B cell (primary cell): ENCODE data around the gene SNED1. TPM values are rescaled to one million over a fixed set of nuclear protein-coding genes. Genes with fewer than 3 reads are reported as not detected.

Source experiments
- ATAC-seq: fragments of 200-7000 bp; cut with Tn5 transposase; one replicate; pipeline ENCODE4 v1.10.0; 2021; ENCODE audit warnings: low read depth, mild to moderate bottlenecking, moderate number of reproducible peaks, moderate library complexity
- CTCF ChIA-PET: fragments of 350-600 bp; sonication (Branson Sonifier 250); formaldehyde crosslinking; loops from one replicate; lab custom pipeline; 2021; ENCODE audit warnings: antibody characterized with exemption, inconsistent platforms; lab: Charles Lee
- POLR2A ChIA-PET: fragments of 350-600 bp; sonication (Branson Sonifier 250); formaldehyde crosslinking; loops from one replicate; lab custom pipeline; 2021; ENCODE audit warnings: antibody characterized with exemption; lab: Charles Lee
- DNase-seq: peaks from one replicate; pipeline ENCODE4 v3.0.0; 2013
- H2AFZ ChIP-seq: 2 replicates; pipeline ENCODE4 v1.6.1; 2012; ENCODE audit warnings: mild to moderate bottlenecking, low read depth, low read length; ENCODE audit not compliant: insufficient read depth, poor library complexity, severe bottlenecking
- H3K27ac ChIP-seq, 2 donors: 1 replicate in 1 of 2; 2 replicates in 1 of 2; pipeline ENCODE4 v1.5.1; 2012 to 2013; ENCODE audit warnings: low read length in 2 of 2, mild to moderate bottlenecking in 2 of 2, moderate library complexity in 1 of 2
- H3K27me3 ChIP-seq, 4 experiments: fragments of 200-600 bp in 1 of 4; sonication (generic) in 1 of 4; replicated peaks in 1 of 4; 1 replicate in 2 of 4; 2 replicates in 2 of 4; pipeline versions ENCODE4 v1.6.1 to v1.7.0; 2013 to 2016; ENCODE audit warnings: low read length in 3 of 4, mild to moderate bottlenecking in 2 of 4, mixed read lengths in 1 of 4, moderate library complexity in 1 of 4; ENCODE audit not compliant: insufficient read depth in 4 of 4, control insufficient read depth in 3 of 4; ENCODE audit errors: control extremely low read depth in 1 of 4
- H3K36me3 ChIP-seq, 2 experiments: replicated peaks in 1 of 2; 1 replicate in 1 of 2; 2 replicates in 1 of 2; pipeline versions ENCODE4 v1.6.1 to v1.7.1; 2013; ENCODE audit warnings: low read length in 1 of 2; ENCODE audit not compliant: insufficient read depth in 2 of 2, control insufficient read depth in 1 of 2; ENCODE audit errors: control extremely low read depth in 1 of 2, extremely low read depth in 1 of 2
- H3K4me1 ChIP-seq, 2 donors: fragments of 200-600 bp in 1 of 2; sonication (generic) in 1 of 2; 1 replicate in 1 of 2; 2 replicates in 1 of 2; pipeline versions ENCODE4 v1.5.1 to v1.6.1; 2013 to 2017; ENCODE audit warnings: low read length in 2 of 2; ENCODE audit not compliant: control insufficient read depth in 2 of 2, insufficient read depth in 2 of 2
- H3K4me2 ChIP-seq: replicated peaks from 2 replicates; pipeline ENCODE3; 2012; ENCODE audit warnings: mild to moderate bottlenecking, low read depth, low read length; ENCODE audit not compliant: poor library complexity, severe bottlenecking
- H3K4me3 ChIP-seq, 5 experiments: fragments of 200-600 bp in 1 of 5; sonication (generic) in 1 of 5; 1 replicate in 3 of 5; 2 replicates in 2 of 5; pipeline versions ENCODE4 v1.5.1 to v1.7.0; 2011 to 2016; ENCODE audit warnings: low read length in 4 of 5, mild to moderate bottlenecking in 4 of 5, low read depth in 2 of 5, control low read depth in 1 of 5, moderate library complexity in 1 of 5; ENCODE audit not compliant: insufficient read depth in 1 of 5; ENCODE audit errors: control extremely low read depth in 1 of 5, extremely low read depth in 1 of 5
- H3K79me2 ChIP-seq: fragments of 200-600 bp; sonication (generic); one replicate; pipeline ENCODE4 v1.6.0; 2016; ENCODE audit warnings: low read length; ENCODE audit not compliant: control insufficient read depth, insufficient read depth
- H3K9ac ChIP-seq: fragments of 200-600 bp; sonication (generic); 2 replicates; pipeline ENCODE4 v1.6.1; 2017; ENCODE audit warnings: mild to moderate bottlenecking, low read length, moderate library complexity
- H3K9me3 ChIP-seq, 3 donors: one replicate each; pipeline versions ENCODE4 v1.6.1 to v1.7.1; 2013; ENCODE audit warnings: low read length in 2 of 3; ENCODE audit not compliant: control insufficient read depth in 2 of 3, insufficient read depth in 1 of 3; ENCODE audit errors: control extremely low read depth in 1 of 3
- H4K20me1 ChIP-seq: 2 replicates; pipeline ENCODE4 v1.6.0; 2012; ENCODE audit warnings: mild to moderate bottlenecking, low read length; ENCODE audit not compliant: insufficient read depth, control insufficient read depth, poor library complexity, severe bottlenecking
- H3K27ac Mint-ChIP-seq: one replicate; pipeline ENCODE4 v1.8.0; 2021; ENCODE audit warnings: mixed read lengths
- H3K27me3 Mint-ChIP-seq: one replicate; pipeline ENCODE4 v1.8.0; 2021; ENCODE audit warnings: mixed read lengths
- H3K4me1 Mint-ChIP-seq: one replicate; pipeline ENCODE4 v1.8.0; 2021; ENCODE audit warnings: mixed read lengths
- H3K4me3 Mint-ChIP-seq: one replicate; pipeline ENCODE4 v1.8.0; 2021; ENCODE audit warnings: mixed read lengths
- H3K9me3 Mint-ChIP-seq: one replicate; pipeline ENCODE4 v1.8.0; 2022; ENCODE audit warnings: mixed read lengths; ENCODE audit not compliant: insufficient read depth
- CTCF ChIP-seq: fragments of 200-600 bp; IDR thresholded peaks from one replicate; pipeline ENCODE4 v1.8.0; 2022; ENCODE audit warnings: antibody characterized with exemption, mild to moderate bottlenecking
- EZH2 ChIP-seq: IDR thresholded peaks from 2 replicates; pipeline ENCODE4 v1.6.1; 2012; ENCODE audit warnings: borderline replicate concordance, low read depth, mild to moderate bottlenecking, moderate library complexity, low read length; ENCODE audit not compliant: insufficient read depth, poor library complexity, severe bottlenecking
- WGBS: methylation state at CpG from one replicate; pipeline ENCODE4 v1.1.5; 2013; ENCODE audit warnings: missing lambda C conversion rate; ENCODE audit not compliant: insufficient coverage; 5-methylcytosine and 5-hydroxymethylcytosine counted together
- intact Hi-C: fragments of 100-400 bp; cut with micrococcal nuclease; formaldehyde crosslinking; loops from one replicate; pipeline ENCODE4 v1.10.0; 2022
- polyA plus RNA-seq: library from polyadenylated mRNA; depleted of rRNA; stranded (reverse); fragments of >200 nt; gene quantifications from 2 replicates; pipeline ENCODE4 v1.2.3, GENCODE V29; 2012
- total RNA-seq, 2 donors: library from RNA; stranded (reverse); fragments of 120-200 nt in 1 of 2; gene quantifications; 1 replicate in 1 of 2; 2 replicates in 1 of 2; pipeline versions ENCODE4 v1.2.3 to v1.2.4, GENCODE V29; 2013 to 2022

The SNED1 gene
- total and polyA plus RNA-seq, 2 donors (not counting 1 experiment from before 2014, with no cell fraction given) = 25.5 to 336 TPM

GRCh38 chr2:240992572-240993291 lies 5.7 kb upstream of the SNED1 start:
- Histone ChIP-seq H4K20me1 (no peaks in the 10 kb centered on the region), H3K4me3 (no peak overlapping the region), H3K4me1 (peaks cover 1 to 2% of the 10 kb centered on the region in 2 donors), H3K27me3 (peaks cover 0 to 19% (median 3%) of the 10 kb centered on the region in 4 experiments), H3K9me3 (peaks cover 0 to 18% (median 0%) of the 10 kb centered on the region in 3 donors), H3K4me2 (no peak overlapping the region), H2AFZ (no peak overlapping the region), H3K27ac (no peak overlapping the region), H3K79me2 (no peaks in the 10 kb centered on the region), H3K9ac (no peak overlapping the region), H3K36me3 (no peaks in the 10 kb centered on the region)
- H3K27ac Mint-ChIP-seq = no peak overlapping the region
- H3K4me1 Mint-ChIP-seq = peaks cover 4% of the 10 kb centered on the region
- WGBS = 31% methylated on average over 16 of the region's 20 CpGs
- ATAC-seq (no peak), DNase-seq (no peak)
- intact Hi-C loops = no loop called here
- ChIA-PET CTCF (no interaction called here), POLR2A (no interaction called here)
- no peak overlapping the region for H3K4me3 Mint-ChIP-seq
- peaks cover 21% of the 10 kb centered on the region for H3K27me3 Mint-ChIP-seq
- TF ChIP-seq EZH2 (no peak), CTCF (no peak)
- no peaks in the 10 kb centered on the region for H3K9me3 Mint-ChIP-seq

- H3K4me1 ChIP-seq = peaks cover 7 to 8% of the 10 kb centered on the region in 2 donors
- ChIA-PET CTCF (no interaction called here), POLR2A (no interaction called here)
- no peak overlapping the region for H3K4me2 ChIP-seq
- peaks cover 0 to 26% (median 3%) of the 10 kb centered on the region in 4 experiments for H3K27me3 ChIP-seq
- no peak overlapping the region for H3K4me3 ChIP-seq
- no peak for ATAC-seq
- H4K20me1 ChIP-seq = no peaks in the 10 kb centered on the region
- Mint-ChIP-seq H3K4me3 (no peak overlapping the region), H3K27me3 (peaks cover 21% of the 10 kb centered on the region), H3K27ac (no peak overlapping the region), H3K4me1 (peaks cover 4% of the 10 kb centered on the region), H3K9me3 (no peaks in the 10 kb centered on the region)
- H3K36me3 ChIP-seq = no peaks in the 10 kb centered on the region
- H3K79me2 ChIP-seq = no peaks in the 10 kb centered on the region
- no peak overlapping the region for H2AFZ ChIP-seq
- no peak for TF ChIP-seq CTCF
- no peak for TF ChIP-seq EZH2
- intact Hi-C loops = no loop called here
- no peak overlapping the region for H3K27ac ChIP-seq
- DNase-seq = no peak
- H3K9ac ChIP-seq = no peak overlapping the region
- WGBS = 92% methylated on average over 19 of the region's 19 CpGs
- H3K9me3 ChIP-seq = peaks cover 0 to 9% (median 0%) of the 10 kb centered on the region in 3 donors
Observed at GRCh38 chr2:240993446-240994170, 4.8 kb upstream of the SNED1 start.
